Tibial artery (tissue), 4 donors: Measurements from ENCODE around the gene RAE1.

Experiments
- DNase-seq, 2 donors: peaks; one replicate each; pipeline ENCODE4 v3.0.0-alpha.2; 2019
- H3K27ac ChIP-seq, 2 donors: fragments of 200-600 bp; sonication (generic) in 1 of 2; 1 replicate in 1 of 2; 2 replicates in 1 of 2; pipeline ENCODE4 v1.5.1; 2018 to 2019; ENCODE audit warnings: mild to moderate bottlenecking in 1 of 2
- H3K27me3 ChIP-seq, 2 donors: fragments of 200-600 bp; sonication (generic) in 1 of 2; one replicate each; pipeline versions ENCODE4 v1.5.1 to v1.6.0; 2016 to 2019
- H3K36me3 ChIP-seq, 3 donors: fragments of 200-600 bp; sonication (generic) in 2 of 3; one replicate each; pipeline ENCODE4 v1.5.1; 2016 to 2019; ENCODE audit warnings: mild to moderate bottlenecking in 2 of 3
- H3K4me1 ChIP-seq, 4 donors: fragments of 200-600 bp; sonication (generic) in 2 of 4; 1 replicate in 3 of 4; 2 replicates in 1 of 4; pipeline ENCODE4 v1.5.1; 2016 to 2019
- H3K4me3 ChIP-seq, 2 donors: fragments of 200-600 bp; sonication (generic) in 1 of 2; 1 replicate in 1 of 2; 2 replicates in 1 of 2; pipeline ENCODE4 v1.5.1; 2018 to 2019; ENCODE audit warnings: mild to moderate bottlenecking in 2 of 2
- H3K9me3 ChIP-seq, 3 donors: fragments of 200-600 bp; sonication (generic) in 1 of 3; one replicate each; pipeline ENCODE4 v1.5.1; 2016 to 2019
- intact Hi-C: fragments of 100-400 bp; cut with DNase I; formaldehyde crosslinking; loops from one replicate; pipeline ENCODE4 v1.15.0; 2023; ENCODE audit warnings: low total_unique reads
- TF ChIP-seq, protein P1 (sequence below), 2 experiments: fragments of 200-600 bp in 1 of 2; fragments of 450-650 bp in 1 of 2; IDR thresholded peaks; one replicate each; pipeline ENCODE4 v1.5.1; 2017 to 2019; ENCODE audit warnings: antibody characterized with exemption in 2 of 2, mild to moderate bottlenecking in 1 of 2, moderate library complexity in 1 of 2

Gene RAE1, protein sequence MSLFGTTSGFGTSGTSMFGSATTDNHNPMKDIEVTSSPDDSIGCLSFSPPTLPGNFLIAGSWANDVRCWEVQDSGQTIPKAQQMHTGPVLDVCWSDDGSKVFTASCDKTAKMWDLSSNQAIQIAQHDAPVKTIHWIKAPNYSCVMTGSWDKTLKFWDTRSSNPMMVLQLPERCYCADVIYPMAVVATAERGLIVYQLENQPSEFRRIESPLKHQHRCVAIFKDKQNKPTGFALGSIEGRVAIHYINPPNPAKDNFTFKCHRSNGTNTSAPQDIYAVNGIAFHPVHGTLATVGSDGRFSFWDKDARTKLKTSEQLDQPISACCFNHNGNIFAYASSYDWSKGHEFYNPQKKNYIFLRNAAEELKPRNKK

DNA sequence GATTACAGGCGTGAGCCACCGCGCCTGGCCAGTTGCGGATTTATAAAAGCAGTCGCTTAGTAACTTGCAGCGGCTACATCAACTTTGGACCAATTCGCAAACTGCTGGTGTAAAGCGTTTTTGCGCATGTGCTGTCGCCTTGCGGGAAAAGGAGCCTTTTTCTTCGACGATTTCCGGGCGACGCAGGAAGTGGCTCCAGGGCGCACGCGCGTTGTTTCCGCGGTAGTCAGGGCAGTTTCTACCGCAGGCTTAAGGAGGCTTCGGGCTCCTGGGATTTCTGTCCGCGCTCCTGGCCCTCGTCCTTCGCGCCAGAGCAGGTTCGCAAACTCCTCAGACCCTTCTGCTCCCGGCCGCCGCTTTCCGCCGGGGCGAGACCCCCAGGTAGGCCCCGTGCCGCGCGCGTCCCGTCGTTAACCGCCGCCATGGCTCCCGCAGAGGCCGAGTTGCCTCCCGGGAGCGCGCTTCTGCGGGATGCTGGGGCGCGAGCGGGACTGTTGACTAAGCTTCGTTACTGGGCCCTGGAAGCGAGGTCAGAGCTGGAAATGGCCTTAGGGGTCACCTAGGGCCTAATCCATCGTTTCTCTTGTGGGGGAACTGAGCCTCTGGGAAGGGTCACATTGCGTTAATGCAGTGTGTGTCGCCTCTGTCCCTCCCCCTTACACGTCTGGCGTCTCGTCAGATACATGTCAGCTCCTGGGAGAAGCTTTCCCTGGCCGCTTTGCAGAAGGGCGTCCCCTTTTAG lies at the start of gene RAE1:
Gene RAE1 (plus strand): TSS at position 214 of the 742 bp plus-strand sequence. CDS start 2,784 bp downstream, outside the sequence.
- peaks cover 0 to 4% of the 10 kb centered on the region in 2 donors for H3K27me3 ChIP-seq
- peaks cover 0 to 18% (median 10%) of the 10 kb centered on the region in 4 donors for H3K4me1 ChIP-seq
- peak within 1 kb of the TSS; percentile 84 to 90 for H3K4me3 ChIP-seq
- TF ChIP-seq, protein P1, sequence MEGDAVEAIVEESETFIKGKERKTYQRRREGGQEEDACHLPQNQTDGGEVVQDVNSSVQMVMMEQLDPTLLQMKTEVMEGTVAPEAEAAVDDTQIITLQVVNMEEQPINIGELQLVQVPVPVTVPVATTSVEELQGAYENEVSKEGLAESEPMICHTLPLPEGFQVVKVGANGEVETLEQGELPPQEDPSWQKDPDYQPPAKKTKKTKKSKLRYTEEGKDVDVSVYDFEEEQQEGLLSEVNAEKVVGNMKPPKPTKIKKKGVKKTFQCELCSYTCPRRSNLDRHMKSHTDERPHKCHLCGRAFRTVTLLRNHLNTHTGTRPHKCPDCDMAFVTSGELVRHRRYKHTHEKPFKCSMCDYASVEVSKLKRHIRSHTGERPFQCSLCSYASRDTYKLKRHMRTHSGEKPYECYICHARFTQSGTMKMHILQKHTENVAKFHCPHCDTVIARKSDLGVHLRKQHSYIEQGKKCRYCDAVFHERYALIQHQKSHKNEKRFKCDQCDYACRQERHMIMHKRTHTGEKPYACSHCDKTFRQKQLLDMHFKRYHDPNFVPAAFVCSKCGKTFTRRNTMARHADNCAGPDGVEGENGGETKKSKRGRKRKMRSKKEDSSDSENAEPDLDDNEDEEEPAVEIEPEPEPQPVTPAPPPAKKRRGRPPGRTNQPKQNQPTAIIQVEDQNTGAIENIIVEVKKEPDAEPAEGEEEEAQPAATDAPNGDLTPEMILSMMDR (IDR thresholded peaks at IDR 0.05) = no peak
- intact Hi-C loops = no loop called here
- no peaks in the 10 kb centered on the region for H3K9me3 ChIP-seq
- DNase-seq = peak; percentile 89 to 93
- H3K27ac ChIP-seq = peak within 1 kb of the TSS; percentile 90
- peaks cover 0 to 27% (median 13%) of the 10 kb centered on the region in 3 donors for H3K36me3 ChIP-seq

DNA sequence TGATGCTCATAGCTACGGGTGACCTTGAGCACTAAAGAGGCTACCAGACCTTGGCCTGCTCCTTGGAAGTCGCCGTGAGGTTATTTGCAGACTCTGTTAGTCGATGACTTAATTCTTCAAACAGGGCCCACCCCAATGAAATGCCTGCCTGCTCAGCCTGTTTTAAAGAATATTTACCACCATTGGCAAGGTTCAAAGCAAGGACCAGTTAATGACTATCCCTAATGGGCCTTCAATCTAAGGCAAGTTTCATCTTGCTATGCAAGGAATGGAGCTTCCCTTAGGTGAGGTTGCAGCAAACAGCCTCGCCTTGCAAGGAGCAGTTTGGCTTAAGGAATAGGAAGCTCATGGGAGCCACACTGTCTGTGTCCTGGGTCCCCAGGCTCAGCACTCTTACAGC lies 44.3 kb upstream of the RAE1 start:
- DNase-seq = no peak
- peaks cover 0 to 30% of the 10 kb centered on the region in 2 donors for H3K27me3 ChIP-seq
- H3K4me3 ChIP-seq = no peak overlapping the region
- no peaks in the 10 kb centered on the region for H3K36me3 ChIP-seq
- H3K27ac ChIP-seq = no peak overlapping the region
- intact Hi-C loops = no loop called here
- TF ChIP-seq, protein P1 (IDR thresholded peaks at IDR 0.05) = no peak
- no peaks in the 10 kb centered on the region for H3K4me1 ChIP-seq
- no peaks in the 10 kb centered on the region for H3K9me3 ChIP-seq

DNA sequence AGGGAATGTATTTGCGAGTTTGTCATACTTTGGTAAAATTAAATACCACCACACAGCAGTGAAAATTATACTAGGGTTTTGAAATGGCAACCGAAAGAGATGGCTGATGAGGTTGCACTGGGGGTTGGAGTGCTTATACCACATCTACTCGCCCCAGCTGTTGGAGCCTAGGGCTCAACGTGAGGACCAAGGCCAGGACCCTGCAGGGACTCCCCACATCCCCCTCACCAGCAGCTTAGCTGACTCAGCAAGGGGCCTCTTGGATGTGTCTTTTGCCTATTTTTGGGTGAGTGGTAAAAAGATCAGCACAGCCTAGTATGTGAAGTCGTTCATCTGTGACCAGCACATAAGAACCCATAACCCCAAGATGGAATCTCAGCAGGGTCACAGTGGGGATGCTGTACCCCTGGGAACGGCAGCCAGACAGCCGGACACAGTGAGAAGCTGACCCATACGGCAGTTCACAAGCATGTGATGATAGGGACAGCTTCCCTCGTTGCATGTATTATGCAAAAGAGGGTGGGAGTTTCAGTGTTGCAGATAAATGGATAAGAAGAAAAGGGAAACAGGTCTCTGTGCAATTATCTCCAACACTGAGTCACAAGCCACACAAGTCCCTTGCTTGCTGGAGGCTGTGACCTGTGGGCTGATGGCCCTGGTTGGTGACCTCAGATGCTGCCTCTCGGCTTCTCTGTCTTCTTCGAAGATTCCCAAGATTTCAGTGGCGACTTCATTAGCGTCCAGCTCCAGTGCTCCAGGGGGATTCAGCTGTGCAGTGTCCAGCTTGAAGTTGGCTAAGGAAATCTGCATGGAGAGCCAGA lies 42.4 kb upstream of the RAE1 start:
- intact Hi-C loops = no loop called here

DNA sequence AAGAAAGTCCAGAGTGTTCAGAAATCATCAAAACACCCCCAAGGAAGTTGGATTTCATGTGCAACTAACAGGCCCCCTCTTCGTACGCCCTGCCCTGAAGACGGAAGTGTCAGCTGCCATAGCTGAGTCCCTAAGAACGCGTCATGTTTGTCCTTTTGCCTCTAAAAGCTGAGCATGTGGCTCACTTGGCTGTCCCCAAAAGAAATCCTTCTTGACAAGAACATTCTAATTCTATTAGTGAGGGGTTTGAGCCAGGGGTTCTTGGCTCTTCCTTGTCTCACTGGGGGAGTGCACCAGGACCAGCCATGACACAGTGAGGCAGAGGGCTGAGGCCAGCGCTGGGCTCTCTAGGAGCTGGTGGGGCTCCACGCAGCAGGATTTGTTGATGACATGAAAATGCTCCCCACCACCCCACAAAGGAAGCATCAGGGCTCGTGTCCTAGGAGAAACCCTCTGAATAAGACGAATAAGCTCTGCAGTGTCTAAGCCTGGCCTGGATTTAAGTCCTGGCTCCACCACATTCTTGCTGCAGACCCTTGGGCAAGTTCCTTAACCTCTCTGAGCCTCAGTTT lies 41.4 kb upstream of the RAE1 start:
- TF ChIP-seq, protein P1 (IDR thresholded peaks at IDR 0.05) = no peak
- Histone ChIP-seq H3K36me3 (no peaks in the 10 kb centered on the region), H3K9me3 (no peaks in the 10 kb centered on the region), H3K4me1 (no peaks in the 10 kb centered on the region), H3K4me3 (no peak overlapping the region), H3K27ac (no peak overlapping the region), H3K27me3 (peaks cover 0 to 27% of the 10 kb centered on the region in 2 donors)
- no peak for DNase-seq
- intact Hi-C loops = no loop called here

More for the DNA sequence above, 42.4 kb upstream of the RAE1 start:
- Histone ChIP-seq H3K27ac (no peak overlapping the region), H3K4me1 (no peaks in the 10 kb centered on the region), H3K27me3 (peaks cover 0 to 29% of the 10 kb centered on the region in 2 donors), H3K4me3 (no peak overlapping the region), H3K9me3 (no peaks in the 10 kb centered on the region), H3K36me3 (no peaks in the 10 kb centered on the region)
- TF ChIP-seq, protein P1 (IDR thresholded peaks at IDR 0.05) = no peak
- DNase-seq = peak in 1 of 2 donors; percentile 48
